Omental fat pad (tissue), 4 donors: ENCODE results near the gene CDK14. TPM values are rescaled to one million over a fixed set of nuclear protein-coding genes. Genes with fewer than 3 reads are reported as not detected.
"Not testable (repeated sequence)": the region's sequence is repeated elsewhere in the genome, so short reads cannot be mapped to it uniquely, and the experiment has no call there.

Source experiments
- ATAC-seq: fragments of 150-250 bp; one replicate; pipeline ENCODE4 v1.9.1; 2016; ENCODE audit warnings: mild to moderate bottlenecking, moderate library complexity; ENCODE audit not compliant: low FRiP score
- DNase-seq: peaks from one replicate; pipeline ENCODE4 v3.0.0-alpha.2; 2019; ENCODE audit warnings: low spot score
- total RNA-seq, 4 donors: library from RNA; depleted of rRNA; stranded (reverse); fragments of >200 nt; gene quantifications; one replicate each; pipeline ENCODE4 v1.1.0, GENCODE V29; 2016
- TF ChIP-seq, protein P1 (sequence below), 3 donors: fragments of 450-650 bp; IDR thresholded peaks; one replicate each; pipeline ENCODE4 v1.5.1; 2016 to 2017; ENCODE audit warnings: antibody characterized with exemption in 3 of 3, mild to moderate bottlenecking in 3 of 3, moderate library complexity in 2 of 3

The CDK14 gene
- total RNA-seq, 4 donors from 2014 or later = 25.2 to 40.3 (median 30.8) TPM

DNA sequence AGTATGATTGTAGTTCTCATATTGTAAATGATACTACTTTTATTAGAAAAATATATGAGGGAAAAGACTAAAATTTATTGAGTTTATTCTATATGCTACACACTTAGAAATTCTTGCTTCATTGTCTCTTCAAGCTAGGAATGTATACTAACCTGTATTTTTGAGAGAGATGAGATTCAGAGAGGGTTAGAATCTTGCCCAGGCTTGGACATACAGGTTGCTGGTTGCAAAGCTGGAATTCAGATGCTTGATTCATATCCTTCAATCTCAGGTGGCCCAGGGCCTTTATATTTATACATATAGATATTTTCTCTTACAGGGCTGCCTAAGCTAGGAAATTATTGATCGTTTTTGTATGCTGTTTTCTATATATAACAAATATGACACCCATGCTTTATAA, 324.2 kb downstream of the CDK14 start:
- DNase-seq (no peak), ATAC-seq (no peak)
- TF ChIP-seq, protein P1, sequence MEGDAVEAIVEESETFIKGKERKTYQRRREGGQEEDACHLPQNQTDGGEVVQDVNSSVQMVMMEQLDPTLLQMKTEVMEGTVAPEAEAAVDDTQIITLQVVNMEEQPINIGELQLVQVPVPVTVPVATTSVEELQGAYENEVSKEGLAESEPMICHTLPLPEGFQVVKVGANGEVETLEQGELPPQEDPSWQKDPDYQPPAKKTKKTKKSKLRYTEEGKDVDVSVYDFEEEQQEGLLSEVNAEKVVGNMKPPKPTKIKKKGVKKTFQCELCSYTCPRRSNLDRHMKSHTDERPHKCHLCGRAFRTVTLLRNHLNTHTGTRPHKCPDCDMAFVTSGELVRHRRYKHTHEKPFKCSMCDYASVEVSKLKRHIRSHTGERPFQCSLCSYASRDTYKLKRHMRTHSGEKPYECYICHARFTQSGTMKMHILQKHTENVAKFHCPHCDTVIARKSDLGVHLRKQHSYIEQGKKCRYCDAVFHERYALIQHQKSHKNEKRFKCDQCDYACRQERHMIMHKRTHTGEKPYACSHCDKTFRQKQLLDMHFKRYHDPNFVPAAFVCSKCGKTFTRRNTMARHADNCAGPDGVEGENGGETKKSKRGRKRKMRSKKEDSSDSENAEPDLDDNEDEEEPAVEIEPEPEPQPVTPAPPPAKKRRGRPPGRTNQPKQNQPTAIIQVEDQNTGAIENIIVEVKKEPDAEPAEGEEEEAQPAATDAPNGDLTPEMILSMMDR (IDR thresholded peaks at IDR 0.05) = no peak

DNA sequence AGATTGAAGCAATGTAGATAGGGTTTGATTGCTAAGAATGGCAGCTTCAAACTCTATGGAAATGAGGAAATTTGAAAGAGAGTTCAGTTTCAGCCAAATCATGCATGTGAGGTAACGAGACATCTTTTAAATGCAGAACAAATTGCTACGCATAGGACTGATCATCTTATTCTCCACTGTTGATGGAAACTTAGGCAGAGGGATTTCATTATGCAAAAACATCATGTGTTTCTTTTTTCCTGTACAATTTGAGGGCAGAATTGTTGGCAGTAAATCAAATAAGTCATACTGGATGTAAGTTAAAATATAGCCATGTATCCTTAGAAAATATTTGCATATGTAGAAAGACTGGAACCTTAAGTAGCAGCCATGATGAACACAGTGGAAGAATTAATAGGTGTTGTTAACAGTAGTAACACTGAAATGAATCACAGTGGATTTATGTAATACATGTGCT, 327.4 kb downstream of the CDK14 start:
- DNase-seq (no peak), ATAC-seq (no peak)
- TF ChIP-seq, protein P1 (IDR thresholded peaks at IDR 0.05) = no peak

DNA sequence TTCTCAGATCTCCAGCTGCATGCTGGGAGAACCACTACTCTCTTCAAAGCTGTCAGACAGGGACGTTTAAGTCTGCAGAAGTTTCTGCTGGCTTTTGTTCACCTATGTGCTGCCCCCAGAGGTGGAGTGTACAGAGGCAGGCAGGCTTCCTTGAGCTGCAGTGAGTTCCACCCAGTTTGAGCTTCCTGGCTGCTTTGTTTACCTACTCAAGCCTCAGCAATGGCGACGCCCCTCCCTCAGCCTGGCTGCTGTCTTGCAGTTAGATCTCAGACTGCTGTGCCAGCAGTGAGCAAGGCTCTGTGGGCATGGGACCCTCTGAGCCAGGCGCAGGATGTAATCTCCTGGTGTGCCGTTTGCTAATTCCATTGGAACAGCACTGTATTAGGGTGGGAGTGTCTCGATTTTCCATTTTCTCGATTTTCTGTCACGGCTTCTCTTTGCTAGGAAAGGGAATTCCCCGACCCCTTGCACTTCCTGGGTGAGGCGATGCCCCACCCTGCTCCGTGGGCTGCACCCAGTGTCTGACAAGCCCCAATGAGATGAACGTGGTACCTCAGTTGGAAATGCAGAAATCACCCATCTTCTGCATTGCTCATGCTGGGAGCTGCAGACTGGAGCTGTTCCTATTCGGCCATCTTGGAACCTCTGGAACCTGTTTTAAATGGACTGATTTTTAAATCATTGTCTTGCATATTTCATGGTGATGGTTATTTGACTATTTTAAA, 332.7 kb downstream of the CDK14 start:
- not testable (repeated sequence) for DNase-seq, ATAC-seq

DNA sequence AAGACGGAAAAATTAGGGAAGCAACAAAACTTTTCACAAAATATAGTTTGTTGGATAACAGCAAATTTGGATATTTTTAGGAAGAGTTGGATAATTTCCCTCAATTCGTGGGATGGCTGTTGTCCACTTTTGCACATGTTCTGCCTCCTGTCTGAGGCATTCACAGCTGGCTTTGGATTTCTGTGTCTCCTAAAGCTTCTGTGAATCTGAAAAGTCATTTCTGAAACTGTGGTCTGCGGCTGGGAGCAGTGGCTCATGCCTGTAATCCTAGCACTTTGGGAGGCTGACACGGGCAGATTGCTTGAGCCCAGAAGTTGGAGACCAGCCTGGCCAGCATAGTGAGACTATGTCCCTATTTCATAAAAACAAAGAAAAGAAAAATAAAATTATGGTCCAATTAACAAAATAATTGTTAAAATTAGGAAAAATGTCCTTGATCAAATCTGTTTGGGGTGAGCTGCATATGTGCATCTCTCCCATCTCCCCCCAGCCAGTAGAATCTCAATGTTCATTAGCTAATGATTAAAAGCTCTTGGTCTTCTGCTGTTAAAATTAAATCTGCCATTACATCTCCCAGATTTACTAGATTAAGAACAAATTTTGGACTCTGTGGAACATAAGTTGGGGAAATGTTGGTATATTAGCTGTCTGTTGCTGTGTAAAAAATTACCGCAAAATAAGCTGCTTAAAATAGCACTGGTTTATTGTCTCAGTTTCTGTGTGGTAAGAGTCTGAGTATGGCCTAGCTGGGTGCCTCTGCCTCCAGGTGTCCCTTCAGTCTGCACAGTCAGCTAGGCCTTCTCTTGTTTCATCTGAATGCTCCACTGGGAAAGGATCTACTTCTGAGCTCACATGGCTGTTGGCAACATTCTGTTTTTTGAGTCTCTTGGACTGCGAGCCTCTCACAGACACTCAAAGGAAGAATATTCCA, 336.1 kb downstream of the CDK14 start:
- ATAC-seq (no peak), DNase-seq (no peak)
- TF ChIP-seq, protein P1 (IDR thresholded peaks at IDR 0.05) = no peak

DNA sequence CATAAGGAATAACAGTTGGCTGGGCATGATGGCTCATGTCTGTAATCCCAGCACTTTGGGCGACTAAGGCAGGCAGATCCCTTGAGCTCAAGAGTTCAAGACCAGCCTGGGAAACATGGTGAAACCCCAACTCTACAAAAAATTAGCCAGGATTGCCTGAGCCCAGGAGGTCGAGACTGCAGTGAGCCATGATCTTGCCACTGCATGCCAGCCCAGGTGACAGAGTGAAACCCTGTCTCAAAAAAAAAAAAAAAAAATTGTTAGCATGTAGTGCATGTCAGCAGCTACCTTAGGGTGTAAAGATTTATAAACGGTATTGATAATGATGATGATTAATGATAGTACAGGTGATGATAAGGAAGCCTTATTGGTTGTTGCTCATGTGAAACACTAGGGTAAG, 336.9 kb downstream of the CDK14 start:
- DNase-seq = no peak
- no peak for ATAC-seq
- TF ChIP-seq, protein P1 (IDR thresholded peaks at IDR 0.05) = no peak

DNA sequence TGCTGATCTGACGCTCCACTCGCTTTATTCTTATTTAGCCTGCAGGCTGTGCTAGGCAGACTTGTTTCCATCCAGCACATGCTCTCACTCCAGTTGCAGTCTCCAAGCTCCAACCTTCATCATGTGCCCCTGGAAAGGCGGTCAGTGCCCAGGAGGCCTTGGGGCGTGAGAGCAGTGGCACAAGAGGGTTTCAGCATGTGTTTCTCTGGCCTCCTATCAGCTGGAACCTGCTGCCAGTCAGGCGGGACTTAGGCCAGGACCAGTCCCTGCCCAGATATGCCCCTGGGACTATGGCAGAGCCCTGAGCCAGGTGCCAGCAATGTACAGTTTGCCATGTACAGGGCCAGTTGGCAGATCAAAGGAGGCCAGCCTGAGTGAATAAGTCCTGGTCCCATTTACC, 337.9 kb downstream of the CDK14 start:
- TF ChIP-seq, protein P1 (IDR thresholded peaks at IDR 0.05) = no peak
- ATAC-seq = peak; percentile 41
- DNase-seq = no peak

DNA sequence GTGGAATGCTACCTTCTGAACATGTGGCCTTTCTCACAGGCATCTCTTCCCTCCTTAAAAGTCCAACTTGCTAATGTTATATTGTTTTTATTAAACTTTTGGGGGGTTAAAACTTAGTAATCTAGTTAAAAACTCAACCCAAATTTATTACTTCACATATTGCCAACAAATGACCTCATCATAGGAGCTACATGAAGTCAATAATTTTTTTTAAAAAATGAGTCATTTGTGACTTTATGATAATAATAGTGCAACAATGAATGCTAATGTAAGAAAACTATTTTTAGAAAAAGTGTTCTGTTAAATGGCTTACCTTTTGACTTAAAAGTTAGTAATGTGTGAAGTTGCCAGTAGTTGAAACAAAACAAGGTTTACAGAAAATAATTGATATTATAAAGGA, 342.2 kb downstream of the CDK14 start:
- ATAC-seq (no peak), DNase-seq (no peak)
- TF ChIP-seq, protein P1 (IDR thresholded peaks at IDR 0.05) = no peak
